Endodermal cell (in vitro differentiated cells): ENCODE measurements around the gene POU6F2. TPM values are rescaled to one million over a fixed set of nuclear protein-coding genes. Genes with fewer than 3 reads are reported as not detected.

ENCODE experiments used
- DNase-seq: peaks from one replicate; pipeline ENCODE4 v3.0.0-alpha.2; 2017
- H3K27ac ChIP-seq: 2 replicates; pipeline ENCODE4 v1.5.1; 2013; ENCODE audit warnings: mild to moderate bottlenecking, low read depth, low read length, moderate library complexity
- H3K27me3 ChIP-seq: 2 replicates; pipeline ENCODE4 v1.6.1; 2013; ENCODE audit warnings: mild to moderate bottlenecking, low read length, moderate library complexity; ENCODE audit not compliant: insufficient read depth, control insufficient read depth, poor library complexity, severe bottlenecking
- H3K36me3 ChIP-seq: 2 replicates; pipeline ENCODE4 v1.7.0; 2013; ENCODE audit warnings: mild to moderate bottlenecking, low read length, moderate library complexity; ENCODE audit not compliant: control insufficient read depth, insufficient read depth
- H3K4me1 ChIP-seq: one replicate; pipeline ENCODE4 v1.7.0; 2013; ENCODE audit warnings: low read length; ENCODE audit not compliant: control insufficient read depth, insufficient read depth
- H3K4me3 ChIP-seq: 2 replicates; pipeline ENCODE4 v1.5.1; 2013; ENCODE audit warnings: mild to moderate bottlenecking, low read length, moderate library complexity
- H3K9ac ChIP-seq: 2 replicates; pipeline ENCODE4 v1.6.1; 2013; ENCODE audit warnings: mild to moderate bottlenecking, low read length, moderate library complexity; ENCODE audit not compliant: poor library complexity, severe bottlenecking; ENCODE audit errors: extremely low read depth
- H3K9me3 ChIP-seq: 2 replicates; pipeline ENCODE4 v1.6.1; 2013; ENCODE audit warnings: mild to moderate bottlenecking, low read length, moderate library complexity; ENCODE audit not compliant: control insufficient read depth
- H3K27ac Mint-ChIP-seq: 2 replicates; pipeline ENCODE4 v1.8.0; 2020; ENCODE audit warnings: mixed read lengths
- H3K27me3 Mint-ChIP-seq: 2 replicates; pipeline ENCODE4 v1.8.0; 2021; ENCODE audit warnings: mild to moderate bottlenecking, mixed read lengths; ENCODE audit not compliant: insufficient read depth
- H3K36me3 Mint-ChIP-seq: 2 replicates; pipeline ENCODE4 v1.8.0; 2020; ENCODE audit warnings: low read depth, mixed read lengths
- H3K4me1 Mint-ChIP-seq: 2 replicates; pipeline ENCODE4 v1.8.0; 2020; ENCODE audit warnings: mixed read lengths
- H3K4me3 Mint-ChIP-seq: 2 replicates; pipeline ENCODE4 v1.8.0; 2020; ENCODE audit warnings: mild to moderate bottlenecking, moderate library complexity, mixed read lengths
- H3K9me3 Mint-ChIP-seq: 2 replicates; pipeline ENCODE4 v1.8.0; 2020; ENCODE audit warnings: mild to moderate bottlenecking, mixed read lengths
- CTCF ChIP-seq: fragments of 200-600 bp; sonication (generic); conservative IDR thresholded peaks from 2 replicates; pipeline ENCODE4 v1.5.0; 2021; ENCODE audit warnings: antibody characterized with exemption, mild to moderate bottlenecking
- whole genome bisulfite sequencing, 2 experiments: methylation state at CpG; one replicate each; pipeline versions ENCODE4 v1.1.5 to v1.1.7; 2013; ENCODE audit warnings: missing lambda C conversion rate in 2 of 2, mixed read lengths in 1 of 2; ENCODE audit not compliant: insufficient coverage in 1 of 2, insufficient read length in 1 of 2; 5-methylcytosine and 5-hydroxymethylcytosine counted together
- total RNA-seq, 2 donors: library from RNA; stranded (reverse); fragmentation: NEBNext Ultra II Directional in 1 of 2; extraction: Animal tissue kit (Norgen Biotek cat#: 25700) in 1 of 2; gene quantifications; 2 replicates in 1 of 2; 3 replicates in 1 of 2; pipeline ENCODE4 v1.2.1, GENCODE V29; 2021

POU6F2 gene
- total RNA-seq, 2 donors from 2014 or later: 6.0 to 10.0 TPM

DNA sequence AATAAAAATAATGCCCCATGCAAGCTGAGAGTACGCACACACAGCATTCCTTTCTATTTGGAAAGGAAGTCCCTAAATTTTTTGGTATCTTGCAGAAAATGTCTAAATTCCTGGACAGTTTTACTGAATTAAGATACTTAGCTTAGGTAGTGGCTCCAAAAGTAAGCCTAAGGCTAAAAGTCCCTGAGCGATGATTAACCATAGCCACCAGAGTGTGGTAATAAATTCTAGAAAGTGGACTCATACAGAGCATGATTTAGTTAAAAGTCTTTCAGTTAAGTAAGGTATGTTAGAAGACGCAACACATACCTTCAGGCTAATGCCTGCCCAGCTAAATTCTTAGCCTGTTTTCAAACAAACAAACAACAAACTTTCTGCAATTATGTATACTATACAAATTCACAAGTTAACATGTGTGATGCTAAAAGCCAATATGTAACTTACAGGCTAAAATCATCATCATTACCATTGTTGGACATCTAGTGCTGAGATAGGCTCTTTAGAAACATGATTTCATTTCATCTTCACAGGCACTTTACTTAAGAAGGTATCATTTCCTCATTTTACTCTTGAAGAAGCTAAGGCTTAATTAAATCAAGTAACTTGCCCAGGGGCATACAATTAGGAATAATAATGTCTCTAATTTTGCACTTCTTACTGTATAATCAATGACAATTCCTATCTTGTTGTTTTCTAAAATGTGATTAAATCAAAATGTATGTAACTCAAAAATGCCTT, 327.1 kb downstream of the POU6F2 start:
- no peak overlapping the region for H3K27ac Mint-ChIP-seq
- DNase-seq: no peak
- no peaks in the 10 kb centered on the region for H3K9me3 Mint-ChIP-seq
- H3K27me3 Mint-ChIP-seq: peaks cover 3% of the 10 kb centered on the region
- Histone ChIP-seq H3K9me3 (no peaks in the 10 kb centered on the region), H3K4me1 (no peaks in the 10 kb centered on the region), H3K27ac (no peak overlapping the region), H3K4me3 (no peak overlapping the region), H3K9ac (no peak overlapping the region), H3K27me3 (no peaks in the 10 kb centered on the region), H3K36me3 (no peaks in the 10 kb centered on the region)
- WGBS, 2 experiments: 92 to 100% methylated on average over 2 to 3 of the region's 3 CpGs
- TF ChIP-seq CTCF: no peak
- H3K4me1 Mint-ChIP-seq: no peaks in the 10 kb centered on the region
- no peaks in the 10 kb centered on the region for H3K36me3 Mint-ChIP-seq
- no peak overlapping the region for H3K4me3 Mint-ChIP-seq

- Mint-ChIP-seq H3K9me3 (no peaks in the 10 kb centered on the region), H3K27me3 (peaks cover 2% of the 10 kb centered on the region), H3K4me1 (peaks cover 6% of the 10 kb centered on the region), H3K27ac (no peak overlapping the region), H3K36me3 (no peaks in the 10 kb centered on the region), H3K4me3 (no peak overlapping the region)
- H3K27ac ChIP-seq: no peak overlapping the region
- H3K9me3 ChIP-seq: no peaks in the 10 kb centered on the region
- TF ChIP-seq CTCF: no peak
- no peaks in the 10 kb centered on the region for H3K4me1 ChIP-seq
- no peaks in the 10 kb centered on the region for H3K36me3 ChIP-seq
- H3K9ac ChIP-seq: no peak overlapping the region
- no peaks in the 10 kb centered on the region for H3K27me3 ChIP-seq
- H3K4me3 ChIP-seq: no peak overlapping the region
- no peak for DNase-seq
- WGBS, 2 experiments: 89 to 90% methylated on average over 3 to 5 of the region's 5 CpGs
Measured at GRCh38 chr7:39306016-39306570, 328.4 kb downstream of the POU6F2 start.

- Histone ChIP-seq H3K9ac (no peak overlapping the region), H3K4me3 (no peak overlapping the region), H3K27ac (no peak overlapping the region), H3K9me3 (no peaks in the 10 kb centered on the region), H3K27me3 (no peaks in the 10 kb centered on the region), H3K36me3 (no peaks in the 10 kb centered on the region), H3K4me1 (no peaks in the 10 kb centered on the region)
- Mint-ChIP-seq H3K36me3 (no peaks in the 10 kb centered on the region), H3K27ac (peak overlapping the region; percentile 48), H3K4me3 (no peak overlapping the region), H3K9me3 (no peaks in the 10 kb centered on the region), H3K4me1 (peaks cover 33% of the 10 kb centered on the region), H3K27me3 (peaks cover 2% of the 10 kb centered on the region)
- 58 to 64% methylated on average over 5 to 8 of the region's 8 CpGs for WGBS, 2 experiments
- TF ChIP-seq CTCF: peak; percentile 54
- DNase-seq: peak; percentile 73
Measured at GRCh38 chr7:39310699-39311098, 333.0 kb downstream of the POU6F2 start.
